Measurements from ENCODE around the gene AFG3L2. TPM values are rescaled to one million over a fixed set of nuclear protein-coding genes. Genes with fewer than 3 reads are reported as not detected.
A peak's percentile ranks its signal among the peaks of the same experiment; 100 is the strongest.

The AFG3L2 gene
- total RNA-seq, 1 experiment from 2014 or later, result 55.1 TPM

DNA sequence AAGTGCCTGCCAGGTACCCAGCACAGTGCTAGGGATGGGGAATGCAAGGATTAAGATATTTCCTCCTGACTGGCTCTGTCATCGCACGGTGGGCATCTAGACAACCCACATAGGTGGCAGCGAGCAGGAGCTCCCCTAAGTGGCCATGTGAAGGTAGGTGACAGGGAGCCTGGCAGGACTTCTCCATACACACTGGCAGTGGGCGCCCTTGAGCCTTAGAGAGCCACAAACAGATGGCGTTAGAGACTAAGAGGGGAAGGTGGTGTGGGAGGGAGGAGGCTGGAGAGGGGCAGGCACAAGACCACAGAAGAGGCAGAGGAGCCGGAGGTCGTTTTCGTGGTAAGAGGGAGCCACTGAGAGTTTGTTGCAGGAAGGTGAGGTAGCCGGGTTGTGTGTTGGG lies 45.9 kb upstream of the AFG3L2 start:
- no peaks in the 10 kb centered on the region for H3K4me1 Mint-ChIP-seq (ENCODE audit: low read depth, unreplicated experiment)
- H3K27ac Mint-ChIP-seq (ENCODE audit: unreplicated experiment), result no peak overlapping the region
- TF ChIP-seq, protein P1, sequence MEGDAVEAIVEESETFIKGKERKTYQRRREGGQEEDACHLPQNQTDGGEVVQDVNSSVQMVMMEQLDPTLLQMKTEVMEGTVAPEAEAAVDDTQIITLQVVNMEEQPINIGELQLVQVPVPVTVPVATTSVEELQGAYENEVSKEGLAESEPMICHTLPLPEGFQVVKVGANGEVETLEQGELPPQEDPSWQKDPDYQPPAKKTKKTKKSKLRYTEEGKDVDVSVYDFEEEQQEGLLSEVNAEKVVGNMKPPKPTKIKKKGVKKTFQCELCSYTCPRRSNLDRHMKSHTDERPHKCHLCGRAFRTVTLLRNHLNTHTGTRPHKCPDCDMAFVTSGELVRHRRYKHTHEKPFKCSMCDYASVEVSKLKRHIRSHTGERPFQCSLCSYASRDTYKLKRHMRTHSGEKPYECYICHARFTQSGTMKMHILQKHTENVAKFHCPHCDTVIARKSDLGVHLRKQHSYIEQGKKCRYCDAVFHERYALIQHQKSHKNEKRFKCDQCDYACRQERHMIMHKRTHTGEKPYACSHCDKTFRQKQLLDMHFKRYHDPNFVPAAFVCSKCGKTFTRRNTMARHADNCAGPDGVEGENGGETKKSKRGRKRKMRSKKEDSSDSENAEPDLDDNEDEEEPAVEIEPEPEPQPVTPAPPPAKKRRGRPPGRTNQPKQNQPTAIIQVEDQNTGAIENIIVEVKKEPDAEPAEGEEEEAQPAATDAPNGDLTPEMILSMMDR (IDR thresholded peaks at IDR 0.05; ENCODE audit: unreplicated experiment), result peak; percentile 19
- no TSS peak for BruUV-seq (replicated peaks)
- DNase-seq, result peak; percentile 57
- H3K9me3 Mint-ChIP-seq (ENCODE audit: low read depth, unreplicated experiment), result no peaks in the 10 kb centered on the region
- no peaks in the 10 kb centered on the region for H3K27me3 Mint-ChIP-seq (ENCODE audit: unreplicated experiment)
- H3K4me3 Mint-ChIP-seq (ENCODE audit: low read depth, unreplicated experiment), result no peak overlapping the region
- intact Hi-C loops (cut with micrococcal nuclease; ENCODE audit: unreplicated experiment), result loop anchor here (1.0 kb wide), 1 partner anchor 32 kb away; no protein-coding TSS in a partner anchor
- H3K36me3 Mint-ChIP-seq (ENCODE audit: insufficient read depth, unreplicated experiment), result peaks cover 17% of the 10 kb centered on the region
- CTCF ChIA-PET, result interaction anchor here (1.0 kb wide), 1 partner anchor 28 kb away, joined by 6 read pairs; no protein-coding TSS in a partner anchor

DNA sequence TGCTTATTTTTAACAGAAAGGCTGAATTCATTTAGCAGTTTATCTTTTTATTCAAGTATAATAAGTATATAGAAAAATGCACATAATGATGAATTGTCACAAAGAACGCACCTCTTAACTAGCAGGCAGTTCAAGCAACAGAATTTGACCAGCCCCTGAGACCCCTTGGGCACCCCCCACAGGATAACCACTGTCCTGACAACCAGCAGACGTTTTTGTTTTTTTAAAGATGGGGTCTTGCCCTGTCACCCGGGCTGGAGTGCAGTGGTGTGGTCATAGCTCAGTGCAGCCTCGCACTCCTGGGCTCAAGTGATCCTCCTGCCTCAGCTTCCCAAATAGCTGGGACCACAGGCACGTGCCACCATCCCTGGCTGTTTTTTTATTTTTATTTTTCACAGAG lies 44.7 kb upstream of the AFG3L2 start:
- no peaks in the 10 kb centered on the region for H3K4me1 Mint-ChIP-seq (ENCODE audit: low read depth, unreplicated experiment)
- H3K27me3 Mint-ChIP-seq (ENCODE audit: unreplicated experiment), result no peaks in the 10 kb centered on the region
- H3K27ac Mint-ChIP-seq (ENCODE audit: unreplicated experiment), result no peak overlapping the region
- TF ChIP-seq, protein P1 (IDR thresholded peaks at IDR 0.05; ENCODE audit: unreplicated experiment), result no peak
- peaks cover 17% of the 10 kb centered on the region for H3K36me3 Mint-ChIP-seq (ENCODE audit: insufficient read depth, unreplicated experiment)
- DNase-seq, result no peak
- TSS peak; percentile 60 for BruUV-seq (replicated peaks)
- no peak overlapping the region for H3K4me3 Mint-ChIP-seq (ENCODE audit: low read depth, unreplicated experiment)
- H3K9me3 Mint-ChIP-seq (ENCODE audit: low read depth, unreplicated experiment), result no peaks in the 10 kb centered on the region
- CTCF ChIA-PET, result no interaction called here
- intact Hi-C loops (cut with micrococcal nuclease; ENCODE audit: unreplicated experiment), result no loop called here

DNA sequence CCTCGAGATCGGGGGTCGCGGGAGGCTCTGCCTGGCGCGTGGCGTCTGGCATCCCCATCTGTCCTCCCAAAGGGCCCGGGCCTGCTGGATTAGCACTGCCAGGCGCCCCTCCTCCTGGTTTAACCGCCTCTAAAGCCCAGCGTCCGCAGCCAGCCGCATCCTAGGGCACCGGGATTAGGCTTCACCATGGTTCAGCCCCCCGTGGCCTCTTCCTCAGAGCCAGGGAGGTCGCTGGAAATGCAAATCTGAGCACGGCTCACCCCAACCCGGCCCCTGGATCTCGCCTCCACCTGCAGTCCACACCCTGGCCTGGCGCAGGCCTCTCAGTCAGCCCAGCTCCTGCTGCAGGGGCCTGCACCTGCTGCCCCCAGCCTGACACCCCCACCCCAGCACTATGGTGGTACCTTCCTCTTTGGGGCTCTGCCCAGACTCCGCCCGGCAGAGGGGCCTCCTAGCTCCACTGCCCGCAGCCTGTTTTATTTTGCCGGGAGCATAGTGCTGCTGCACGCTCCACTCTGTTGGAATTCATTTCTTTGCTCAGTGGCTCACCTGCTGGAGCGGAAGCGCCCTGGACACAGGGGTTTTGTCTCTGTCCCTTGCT lies 43.9 kb upstream of the AFG3L2 start:
- Mint-ChIP-seq H3K4me1 (ENCODE audit: low read depth, unreplicated experiment) (no peaks in the 10 kb centered on the region), H3K36me3 (ENCODE audit: insufficient read depth, unreplicated experiment) (peaks cover 17% of the 10 kb centered on the region), H3K9me3 (ENCODE audit: low read depth, unreplicated experiment) (no peaks in the 10 kb centered on the region), H3K27ac (ENCODE audit: unreplicated experiment) (peak overlapping the region; percentile 24), H3K27me3 (ENCODE audit: unreplicated experiment) (no peaks in the 10 kb centered on the region), H3K4me3 (ENCODE audit: low read depth, unreplicated experiment) (peak overlapping the region; percentile 88)
- intact Hi-C loops (cut with micrococcal nuclease; ENCODE audit: unreplicated experiment), result no loop called here
- no peak for DNase-seq
- CTCF ChIA-PET, result no interaction called here
- TF ChIP-seq, protein P1 (IDR thresholded peaks at IDR 0.05; ENCODE audit: unreplicated experiment), result no peak
- BruUV-seq (replicated peaks), result no TSS peak

DNA sequence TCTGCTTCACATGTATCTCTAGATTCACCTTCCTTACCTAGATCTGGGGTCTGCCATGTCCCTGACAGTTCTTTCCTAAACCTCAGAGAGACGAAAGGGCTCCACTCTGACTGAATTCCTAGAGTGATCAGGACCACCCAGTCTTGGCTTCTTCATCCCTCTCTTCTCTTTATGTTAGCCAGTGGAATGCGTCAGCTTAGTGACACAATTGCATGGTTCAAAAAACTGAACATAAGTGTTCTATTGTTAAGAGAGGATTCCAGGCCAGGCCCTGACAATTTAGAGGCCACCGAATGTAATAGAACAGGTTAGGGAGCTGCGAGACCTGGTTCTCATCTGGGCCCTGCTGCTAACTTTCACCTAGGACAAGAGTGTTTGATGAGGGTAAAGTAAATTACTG lies 40.7 kb upstream of the AFG3L2 start:
- H3K27ac Mint-ChIP-seq (ENCODE audit: unreplicated experiment), result no peak overlapping the region
- H3K36me3 Mint-ChIP-seq (ENCODE audit: insufficient read depth, unreplicated experiment), result peaks cover 17% of the 10 kb centered on the region
- no peaks in the 10 kb centered on the region for H3K9me3 Mint-ChIP-seq (ENCODE audit: low read depth, unreplicated experiment)
- TF ChIP-seq, protein P1 (IDR thresholded peaks at IDR 0.05; ENCODE audit: unreplicated experiment), result no peak
- no peak for DNase-seq
- no peaks in the 10 kb centered on the region for H3K27me3 Mint-ChIP-seq (ENCODE audit: unreplicated experiment)
- intact Hi-C loops (cut with micrococcal nuclease; ENCODE audit: unreplicated experiment), result no loop called here
- no peak overlapping the region for H3K4me3 Mint-ChIP-seq (ENCODE audit: low read depth, unreplicated experiment)
- BruUV-seq (replicated peaks), result no TSS peak
- H3K4me1 Mint-ChIP-seq (ENCODE audit: low read depth, unreplicated experiment), result no peaks in the 10 kb centered on the region
- CTCF ChIA-PET, result no interaction called here

Data from Calu3 (cell line).